ENCODE data around the gene HNF4A. TPM values are rescaled to one million over a fixed set of nuclear protein-coding genes. Genes with fewer than 3 reads are reported as not detected.
A peak's percentile ranks its signal among the peaks of the same experiment; 100 is the strongest.

HNF4A gene
- total RNA-seq, 6 experiments from 2014 or later, result 101 to 255 (median 157) TPM

GRCh38 chr20:44426879-44427790 lies 71.6 kb downstream of the HNF4A start:
- no peak overlapping the region for H3K4me3 ChIP-seq
- no peak overlapping the region for H3K27ac ChIP-seq
- peaks cover 0 to 29% (median 10%) of the 10 kb centered on the region in 4 donors for H3K4me1 ChIP-seq
- DNase-seq (no peak), ATAC-seq (no peak)
- WGBS (ENCODE audit: insufficient coverage, low coverage, low lambda C conversion rate, missing lambda C conversion rate), result 89% methylated on average over 10 of the region's 10 CpGs
- intact Hi-C loops (cut with DNase I), result no loop called here
- H3K36me3 ChIP-seq, result peaks cover 0 to 80% (median 37%) of the 10 kb centered on the region in 4 donors
- no peaks in the 10 kb centered on the region for H3K9me3 ChIP-seq
- TF ChIP-seq POLR2A (IDR thresholded peaks at IDR 0.05), result no peak
- TF ChIP-seq, protein P1, sequence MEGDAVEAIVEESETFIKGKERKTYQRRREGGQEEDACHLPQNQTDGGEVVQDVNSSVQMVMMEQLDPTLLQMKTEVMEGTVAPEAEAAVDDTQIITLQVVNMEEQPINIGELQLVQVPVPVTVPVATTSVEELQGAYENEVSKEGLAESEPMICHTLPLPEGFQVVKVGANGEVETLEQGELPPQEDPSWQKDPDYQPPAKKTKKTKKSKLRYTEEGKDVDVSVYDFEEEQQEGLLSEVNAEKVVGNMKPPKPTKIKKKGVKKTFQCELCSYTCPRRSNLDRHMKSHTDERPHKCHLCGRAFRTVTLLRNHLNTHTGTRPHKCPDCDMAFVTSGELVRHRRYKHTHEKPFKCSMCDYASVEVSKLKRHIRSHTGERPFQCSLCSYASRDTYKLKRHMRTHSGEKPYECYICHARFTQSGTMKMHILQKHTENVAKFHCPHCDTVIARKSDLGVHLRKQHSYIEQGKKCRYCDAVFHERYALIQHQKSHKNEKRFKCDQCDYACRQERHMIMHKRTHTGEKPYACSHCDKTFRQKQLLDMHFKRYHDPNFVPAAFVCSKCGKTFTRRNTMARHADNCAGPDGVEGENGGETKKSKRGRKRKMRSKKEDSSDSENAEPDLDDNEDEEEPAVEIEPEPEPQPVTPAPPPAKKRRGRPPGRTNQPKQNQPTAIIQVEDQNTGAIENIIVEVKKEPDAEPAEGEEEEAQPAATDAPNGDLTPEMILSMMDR (IDR thresholded peaks at IDR 0.05), result no peak
- H3K27me3 ChIP-seq, result no peaks in the 10 kb centered on the region

DNA sequence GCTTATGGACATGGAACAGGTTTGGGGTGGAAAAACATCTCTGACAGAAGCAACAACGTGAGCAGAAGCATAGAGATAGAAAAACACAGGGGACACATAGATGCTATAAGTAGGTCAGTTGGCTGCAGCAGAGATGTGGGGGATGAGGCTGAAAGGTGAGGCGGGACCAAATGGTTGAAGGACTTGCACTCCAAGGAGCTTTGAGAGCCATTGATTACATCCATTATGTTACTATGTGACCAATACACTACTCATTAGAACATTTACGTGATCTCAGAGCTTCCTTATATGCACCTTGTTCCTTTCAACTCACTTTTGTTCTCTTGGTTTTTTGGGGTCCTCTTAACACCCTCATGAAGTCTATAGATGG lies 72.3 kb downstream of the HNF4A start:
- TF ChIP-seq, protein P1 (IDR thresholded peaks at IDR 0.05), result no peak
- TF ChIP-seq POLR2A (IDR thresholded peaks at IDR 0.05), result no peak
- Histone ChIP-seq H3K9me3 (no peaks in the 10 kb centered on the region), H3K27ac (no peak overlapping the region), H3K4me3 (no peak overlapping the region), H3K36me3 (peaks cover 0 to 73% (median 34%) of the 10 kb centered on the region in 4 donors), H3K27me3 (no peaks in the 10 kb centered on the region), H3K4me1 (peaks cover 0 to 34% (median 11%) of the 10 kb centered on the region in 4 donors)
- intact Hi-C loops (cut with DNase I), result no loop called here
- WGBS (ENCODE audit: insufficient coverage, low coverage, low lambda C conversion rate, missing lambda C conversion rate), result 89% methylated on average over 3 of the region's 3 CpGs
- DNase-seq (no peak), ATAC-seq (no peak)

DNA sequence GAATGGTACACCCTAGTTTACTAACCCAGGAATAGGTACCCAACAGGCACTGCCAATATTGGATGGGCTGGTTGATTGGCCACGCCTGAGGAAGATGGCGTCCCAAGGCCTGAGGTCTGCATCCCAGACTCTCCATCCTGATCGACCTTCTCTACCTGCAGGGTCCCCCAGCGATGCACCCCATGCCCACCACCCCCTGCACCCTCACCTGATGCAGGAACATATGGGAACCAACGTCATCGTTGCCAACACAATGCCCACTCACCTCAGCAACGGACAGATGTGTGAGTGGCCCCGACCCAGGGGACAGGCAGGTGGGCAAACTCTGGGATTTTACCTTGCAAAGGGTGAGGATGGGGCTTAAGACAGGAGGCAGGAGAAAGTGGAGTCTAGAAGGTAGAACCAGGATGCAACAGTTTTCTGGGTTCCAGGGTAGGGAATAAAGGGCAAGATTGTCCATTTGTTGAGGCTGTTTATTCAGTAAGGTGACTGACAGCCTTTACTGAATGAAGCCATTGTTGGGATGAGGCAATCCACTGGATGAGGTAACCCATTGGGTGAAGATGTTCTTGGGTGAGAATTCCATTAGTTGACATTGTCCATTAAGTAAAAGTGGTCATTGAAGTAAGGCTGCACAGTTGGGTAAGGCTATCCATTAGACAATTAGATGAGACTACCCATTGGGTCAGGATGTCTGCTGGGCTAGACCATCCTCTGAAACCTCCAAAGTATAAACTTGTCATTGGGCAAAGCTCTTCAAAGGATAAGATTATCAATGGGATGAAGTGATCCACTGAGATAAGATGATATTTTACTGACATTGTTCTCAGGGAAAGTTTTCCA lies 72.9 kb downstream of the HNF4A start:
- Histone ChIP-seq H3K9me3 (no peaks in the 10 kb centered on the region), H3K36me3 (peaks cover 0 to 68% (median 31%) of the 10 kb centered on the region in 4 donors), H3K4me3 (no peak overlapping the region), H3K27ac (no peak overlapping the region), H3K27me3 (no peaks in the 10 kb centered on the region), H3K4me1 (peaks cover 0 to 40% (median 14%) of the 10 kb centered on the region in 4 donors)
- 93% methylated on average over 7 of the region's 8 CpGs for WGBS (ENCODE audit: insufficient coverage, low coverage, low lambda C conversion rate, missing lambda C conversion rate)
- ATAC-seq (peak in 1 of 4 donors; percentile 7), DNase-seq (no peak)
- TF ChIP-seq POLR2A (IDR thresholded peaks at IDR 0.05), result no peak
- TF ChIP-seq, protein P1 (IDR thresholded peaks at IDR 0.05), result no peak
- intact Hi-C loops (cut with DNase I), result no loop called here

DNA sequence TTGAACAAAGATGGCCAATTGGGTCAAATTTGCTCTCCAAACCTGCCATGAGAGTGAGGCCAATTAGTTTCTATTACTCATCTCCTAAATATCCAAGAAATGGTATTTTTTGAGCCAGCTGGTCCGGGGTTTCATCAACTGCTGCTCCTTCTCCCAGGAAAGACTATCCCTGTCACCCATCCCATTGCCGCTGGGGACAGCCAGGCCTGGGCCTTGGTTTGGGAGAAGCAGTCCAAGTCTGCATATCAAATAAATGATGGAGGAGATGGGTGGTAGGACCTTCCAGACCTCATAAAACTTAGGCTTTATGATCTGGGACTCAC lies 73.5 kb downstream of the HNF4A start:
- intact Hi-C loops (cut with DNase I), result no loop called here
- H3K27me3 ChIP-seq, result no peaks in the 10 kb centered on the region
- no peaks in the 10 kb centered on the region for H3K9me3 ChIP-seq
- no peak for ATAC-seq
- no peak for TF ChIP-seq POLR2A (IDR thresholded peaks at IDR 0.05)
- TF ChIP-seq, protein P1 (IDR thresholded peaks at IDR 0.05), result no peak
- peaks cover 0 to 46% (median 15%) of the 10 kb centered on the region in 4 donors for H3K4me1 ChIP-seq
- H3K36me3 ChIP-seq, result peaks cover 0 to 62% (median 28%) of the 10 kb centered on the region in 4 donors
- no peak overlapping the region for H3K4me3 ChIP-seq
- no peak for DNase-seq
- H3K27ac ChIP-seq, result no peak overlapping the region
- 75% methylated on average over 2 of the region's 2 CpGs for WGBS (ENCODE audit: insufficient coverage, low coverage, low lambda C conversion rate, missing lambda C conversion rate)
